ENCODE results near the gene PLXNB2.

The PLXNB2 gene

GRCh38 chr22:50236731-50237409 is 70.6 kb downstream of the PLXNB2 start:
- no peak for TF ChIP-seq TAF1 (IDR thresholded peaks at IDR 0.05; ENCODE audit: borderline replicate concordance, insufficient read depth, low read length)
- TF ChIP-seq FOXP2 (optimal IDR thresholded peaks at IDR 0.05; ENCODE audit: borderline replicate concordance, extremely low read depth, extremely low read length, insufficient read depth) = no peak
- no peak for TF ChIP-seq SIN3A (IDR thresholded peaks at IDR 0.05; ENCODE audit: borderline replicate concordance, insufficient read depth, low read length)
- no peak for TF ChIP-seq REST (IDR thresholded peaks at IDR 0.05; ENCODE audit: insufficient read depth in 1 of 2, low read depth in 2 of 2, low read length in 2 of 2)
- no peak for TF ChIP-seq POLR2AphosphoS5 (IDR thresholded peaks at IDR 0.05; ENCODE audit: low read depth, low read length)

GRCh38 chr22:50233223-50233622 is 74.2 kb downstream of the PLXNB2 start:
- TF ChIP-seq REST (IDR thresholded peaks at IDR 0.05; ENCODE audit: insufficient read depth in 1 of 2, low read depth in 2 of 2, low read length in 2 of 2) = no peak
- TF ChIP-seq SIN3A (IDR thresholded peaks at IDR 0.05; ENCODE audit: borderline replicate concordance, insufficient read depth, low read length) = no peak
- no peak for TF ChIP-seq POLR2AphosphoS5 (IDR thresholded peaks at IDR 0.05; ENCODE audit: low read depth, low read length)
- TF ChIP-seq TAF1 (IDR thresholded peaks at IDR 0.05; ENCODE audit: borderline replicate concordance, insufficient read depth, low read length) = no peak
- no peak for TF ChIP-seq FOXP2 (optimal IDR thresholded peaks at IDR 0.05; ENCODE audit: borderline replicate concordance, extremely low read depth, extremely low read length, insufficient read depth)

- TF ChIP-seq SIN3A (IDR thresholded peaks at IDR 0.05; ENCODE audit: borderline replicate concordance, insufficient read depth, low read length) (no peak), POLR2AphosphoS5 (IDR thresholded peaks at IDR 0.05; ENCODE audit: low read depth, low read length) (no peak), FOXP2 (optimal IDR thresholded peaks at IDR 0.05; ENCODE audit: borderline replicate concordance, extremely low read depth, extremely low read length, insufficient read depth) (no peak), TAF1 (IDR thresholded peaks at IDR 0.05; ENCODE audit: borderline replicate concordance, insufficient read depth, low read length) (no peak), REST (IDR thresholded peaks at IDR 0.05; ENCODE audit: insufficient read depth in 1 of 2, low read depth in 2 of 2, low read length in 2 of 2) (no peak)
Measured at GRCh38 chr22:50232481-50233151, 74.8 kb downstream of the PLXNB2 start.

- no peak for TF ChIP-seq REST (IDR thresholded peaks at IDR 0.05; ENCODE audit: insufficient read depth in 1 of 2, low read depth in 2 of 2, low read length in 2 of 2)
- no peak for TF ChIP-seq TAF1 (IDR thresholded peaks at IDR 0.05; ENCODE audit: borderline replicate concordance, insufficient read depth, low read length)
- TF ChIP-seq POLR2AphosphoS5 (IDR thresholded peaks at IDR 0.05; ENCODE audit: low read depth, low read length) = no peak
- TF ChIP-seq SIN3A (IDR thresholded peaks at IDR 0.05; ENCODE audit: borderline replicate concordance, insufficient read depth, low read length) = no peak
- no peak for TF ChIP-seq FOXP2 (optimal IDR thresholded peaks at IDR 0.05; ENCODE audit: borderline replicate concordance, extremely low read depth, extremely low read length, insufficient read depth)
Measured at GRCh38 chr22:50229370-50229769, 78.1 kb downstream of the PLXNB2 start.
